Stimulated activated memory B cell treated with anti-CD40 and anti-IgM and Interleukin-4, amounts not matched to agents 10 μg/mL and 1 μg/mL and 100 μg/mL, for 72 hours (primary cell): ENCODE measurements around the gene C11orf91.

Source experiments
- ATAC-seq: fragments of 150-1000 bp; cut with Tn5 transposase; 2 replicates; pipeline ENCODE4 v1.10.0; 2021
- H3K27ac Mint-ChIP-seq: one replicate; pipeline ENCODE4 v1.8.0; 2022; ENCODE audit warnings: mild to moderate bottlenecking, mixed read lengths
- H3K27me3 Mint-ChIP-seq: one replicate; pipeline ENCODE4 v1.8.0; 2022; ENCODE audit warnings: mixed read lengths
- H3K36me3 Mint-ChIP-seq: one replicate; pipeline ENCODE4 v1.8.0; 2022; ENCODE audit warnings: mixed read lengths
- H3K4me1 Mint-ChIP-seq: one replicate; pipeline ENCODE4 v1.8.0; 2022; ENCODE audit warnings: mixed read lengths
- H3K4me3 Mint-ChIP-seq: one replicate; pipeline ENCODE4 v1.8.0; 2022; ENCODE audit warnings: mild to moderate bottlenecking, moderate library complexity, mixed read lengths
- H3K9me3 Mint-ChIP-seq: one replicate; pipeline ENCODE4 v1.8.0; 2022; ENCODE audit warnings: mixed read lengths

Gene C11orf91

GRCh38 chr11:33706966-33707365 is 6.3 kb upstream of the C11orf91 start:
- ATAC-seq, result no peak
- Mint-ChIP-seq H3K36me3 (peaks cover 23% of the 10 kb centered on the region), H3K27ac (no peak overlapping the region), H3K4me1 (no peaks in the 10 kb centered on the region), H3K9me3 (no peaks in the 10 kb centered on the region), H3K27me3 (no peaks in the 10 kb centered on the region), H3K4me3 (no peak overlapping the region)

GRCh38 chr11:33706546-33706945 is 5.9 kb upstream of the C11orf91 start:
- H3K4me3 Mint-ChIP-seq, result no peak overlapping the region
- ATAC-seq, result no peak
- H3K9me3 Mint-ChIP-seq, result no peaks in the 10 kb centered on the region
- no peaks in the 10 kb centered on the region for H3K27me3 Mint-ChIP-seq
- peaks cover 23% of the 10 kb centered on the region for H3K36me3 Mint-ChIP-seq
- peaks cover 2% of the 10 kb centered on the region for H3K4me1 Mint-ChIP-seq
- H3K27ac Mint-ChIP-seq, result no peak overlapping the region

GRCh38 chr11:33704240-33705002 is 3.8 kb upstream of the C11orf91 start:
- H3K27me3 Mint-ChIP-seq, result no peaks in the 10 kb centered on the region
- no peaks in the 10 kb centered on the region for H3K9me3 Mint-ChIP-seq
- no peak for ATAC-seq
- H3K4me3 Mint-ChIP-seq, result no peak overlapping the region
- H3K36me3 Mint-ChIP-seq, result peaks cover 10% of the 10 kb centered on the region
- H3K27ac Mint-ChIP-seq, result no peak overlapping the region
- H3K4me1 Mint-ChIP-seq, result peaks cover 16% of the 10 kb centered on the region

GRCh38 chr11:33703788-33704187 is 3.2 kb upstream of the C11orf91 start:
- Mint-ChIP-seq H3K4me1 (peaks cover 16% of the 10 kb centered on the region), H3K4me3 (no peak overlapping the region), H3K36me3 (peaks cover 4% of the 10 kb centered on the region), H3K27me3 (no peaks in the 10 kb centered on the region), H3K9me3 (no peaks in the 10 kb centered on the region), H3K27ac (no peak overlapping the region)
- no peak for ATAC-seq

GRCh38 chr11:33703234-33703633 is 2.6 kb upstream of the C11orf91 start:
- Mint-ChIP-seq H3K9me3 (no peaks in the 10 kb centered on the region), H3K27ac (no peak overlapping the region), H3K4me1 (peaks cover 16% of the 10 kb centered on the region), H3K4me3 (no peak overlapping the region), H3K36me3 (no peaks in the 10 kb centered on the region), H3K27me3 (no peaks in the 10 kb centered on the region)
- no peak for ATAC-seq

- Mint-ChIP-seq H3K9me3 (no peaks in the 10 kb centered on the region), H3K4me1 (peaks cover 28% of the 10 kb centered on the region), H3K27me3 (no peaks in the 10 kb centered on the region), H3K27ac (peak overlapping the region; percentile 58), H3K4me3 (peak overlapping the region; percentile 95), H3K36me3 (no peaks in the 10 kb centered on the region)
- ATAC-seq, result no peak
Measured at GRCh38 chr11:33701302-33702230, 940 bp upstream of the C11orf91 start.

- no peaks in the 10 kb centered on the region for H3K36me3 Mint-ChIP-seq
- peak overlapping the region; percentile 60 for H3K27ac Mint-ChIP-seq
- no peaks in the 10 kb centered on the region for H3K27me3 Mint-ChIP-seq
- H3K4me1 Mint-ChIP-seq, result peaks cover 33% of the 10 kb centered on the region
- no peak for ATAC-seq
- no peaks in the 10 kb centered on the region for H3K9me3 Mint-ChIP-seq
- peak overlapping the region; percentile 95 for H3K4me3 Mint-ChIP-seq
Measured at GRCh38 chr11:33700063-33700501, 544 bp downstream of the C11orf91 start.

- Mint-ChIP-seq H3K4me1 (peaks cover 33% of the 10 kb centered on the region), H3K27me3 (no peaks in the 10 kb centered on the region), H3K36me3 (no peaks in the 10 kb centered on the region), H3K4me3 (peak overlapping the region; percentile 95), H3K27ac (peak overlapping the region; percentile 60), H3K9me3 (no peaks in the 10 kb centered on the region)
- no peak for ATAC-seq
Measured at GRCh38 chr11:33699515-33700062, 1.0 kb downstream of the C11orf91 start.

GRCh38 chr11:33698921-33699320 is 1.7 kb downstream of the C11orf91 start:
- no peak for ATAC-seq
- no peaks in the 10 kb centered on the region for H3K27me3 Mint-ChIP-seq

GRCh38 chr11:33697997-33698396 is 2.6 kb downstream of the C11orf91 start:
- H3K9me3 Mint-ChIP-seq, result no peaks in the 10 kb centered on the region
- H3K27ac Mint-ChIP-seq, result no peak overlapping the region
- peaks cover 33% of the 10 kb centered on the region for H3K4me1 Mint-ChIP-seq
- H3K4me3 Mint-ChIP-seq, result no peak overlapping the region
- no peaks in the 10 kb centered on the region for H3K36me3 Mint-ChIP-seq
- peaks cover 8% of the 10 kb centered on the region for H3K27me3 Mint-ChIP-seq
- no peak for ATAC-seq

More at GRCh38 chr11:33698921-33699320, 1.7 kb downstream of the C11orf91 start:
- no peak overlapping the region for H3K4me3 Mint-ChIP-seq
- H3K4me1 Mint-ChIP-seq, result peaks cover 33% of the 10 kb centered on the region
- H3K9me3 Mint-ChIP-seq, result no peaks in the 10 kb centered on the region
- no peaks in the 10 kb centered on the region for H3K36me3 Mint-ChIP-seq
- no peak overlapping the region for H3K27ac Mint-ChIP-seq

GRCh38 chr11:33696931-33697638 is 3.5 kb downstream of the C11orf91 start:
- H3K27me3 Mint-ChIP-seq, result peaks cover 12% of the 10 kb centered on the region
- no peak for ATAC-seq
- no peaks in the 10 kb centered on the region for H3K36me3 Mint-ChIP-seq
- H3K27ac Mint-ChIP-seq, result no peak overlapping the region
- H3K4me1 Mint-ChIP-seq, result peaks cover 33% of the 10 kb centered on the region
- no peak overlapping the region for H3K4me3 Mint-ChIP-seq
- H3K9me3 Mint-ChIP-seq, result no peaks in the 10 kb centered on the region

GRCh38 chr11:33696411-33696810 is 4.2 kb downstream of the C11orf91 start:
- peaks cover 12% of the 10 kb centered on the region for H3K27me3 Mint-ChIP-seq
- H3K9me3 Mint-ChIP-seq, result no peaks in the 10 kb centered on the region
- no peak overlapping the region for H3K27ac Mint-ChIP-seq
- peaks cover 30% of the 10 kb centered on the region for H3K4me1 Mint-ChIP-seq
- no peak overlapping the region for H3K4me3 Mint-ChIP-seq
- ATAC-seq, result no peak
- no peaks in the 10 kb centered on the region for H3K36me3 Mint-ChIP-seq

- H3K9me3 Mint-ChIP-seq, result no peaks in the 10 kb centered on the region
- no peak for ATAC-seq
- no peak overlapping the region for H3K4me3 Mint-ChIP-seq
- peaks cover 24% of the 10 kb centered on the region for H3K4me1 Mint-ChIP-seq
- peaks cover 12% of the 10 kb centered on the region for H3K27me3 Mint-ChIP-seq
- no peaks in the 10 kb centered on the region for H3K36me3 Mint-ChIP-seq
- H3K27ac Mint-ChIP-seq, result no peak overlapping the region
Measured at GRCh38 chr11:33695051-33695566, 5.5 kb downstream of the C11orf91 start.

GRCh38 chr11:33694346-33695050 is 6.1 kb downstream of the C11orf91 start:
- H3K27me3 Mint-ChIP-seq, result peaks cover 12% of the 10 kb centered on the region

More at GRCh38 chr11:33694346-33695050, 6.1 kb downstream of the C11orf91 start:
- no peak overlapping the region for H3K4me3 Mint-ChIP-seq
- H3K4me1 Mint-ChIP-seq, result peaks cover 18% of the 10 kb centered on the region
- no peaks in the 10 kb centered on the region for H3K36me3 Mint-ChIP-seq
- no peak for ATAC-seq
- no peak overlapping the region for H3K27ac Mint-ChIP-seq
- H3K9me3 Mint-ChIP-seq, result no peaks in the 10 kb centered on the region
